GM13976 (cell line): ENCODE data around the gene GAB2.

Experiments
- DNase-seq: peaks from one replicate; pipeline ENCODE4 v3.0.0; 2012; ENCODE audit warnings: low spot score
- CTCF ChIP-seq: IDR thresholded peaks from 2 replicates; pipeline ENCODE4 v1.5.1; 2012; ENCODE audit warnings: borderline replicate concordance, mild to moderate bottlenecking; ENCODE audit not compliant: insufficient read depth; ENCODE audit errors: extremely low read depth, missing control alignments, control extremely low read depth
- in situ Hi-C: fragments of 300-500 bp; cut with MboI; formaldehyde crosslinking; loops from one replicate; pipeline ENCODE4 v1.12.0; 2022; ENCODE audit warnings: low sequenced_read_pairs, mixed read lengths, inconsistent platforms; ENCODE audit not compliant: unreplicated experiment

Gene GAB2

GRCh38 chr11:78221396-78222315 is 196.0 kb downstream of the GAB2 start:
- no peak for TF ChIP-seq CTCF
- no peak for DNase-seq
- in situ Hi-C loops = loop anchor here (10.0 kb wide), 2 partner anchors 193 to 343 kb away; partner anchors contain the start of gene GAB2

GRCh38 chr11:78220218-78221157 is 197.1 kb downstream of the GAB2 start:
- in situ Hi-C loops = loop anchor here (10.0 kb wide), 2 partner anchors 194 to 344 kb away; partner anchors contain the start of gene GAB2
- TF ChIP-seq CTCF = no peak
- no peak for DNase-seq

GRCh38 chr11:78219493-78220217 is 198.0 kb downstream of the GAB2 start:
- no peak for DNase-seq
- in situ Hi-C loops = loop anchor here (10.0 kb wide), 2 partner anchors 195 to 345 kb away; partner anchors contain the start of gene GAB2
- no peak for TF ChIP-seq CTCF

GRCh38 chr11:78218707-78219492 is 198.7 kb downstream of the GAB2 start:
- no peak for TF ChIP-seq CTCF
- in situ Hi-C loops = no loop called here
- DNase-seq = no peak

GRCh38 chr11:78217650-78218541 is 199.7 kb downstream of the GAB2 start:
- TF ChIP-seq CTCF = no peak
- in situ Hi-C loops = no loop called here
- DNase-seq = no peak
